GM12878 (cell line): ENCODE data around the gene SLC35F3. TPM values are rescaled to one million over a fixed set of nuclear protein-coding genes. Genes with fewer than 3 reads are reported as not detected.

ENCODE experiments used
- ATAC-seq: fragments of 200-7000 bp; cut with Tn5 transposase; 3 replicates; pipeline ENCODE4 v1.9.1; 2020; ENCODE audit warnings: mild to moderate bottlenecking, moderate library complexity
- BruUV-seq: library from RNA; stranded (reverse); fragments of 400-500 nt; replicated peaks from 2 replicates; lab custom pipeline; 2021; lab: Mats Ljungman, UMichigan
- CTCF ChIA-PET: fragments of 300-600 bp; sonication (Branson Sonifier 250); formaldehyde crosslinking; extraction: SDS; loops from one replicate; lab custom pipeline; 2021; ENCODE audit warnings: inconsistent platforms; lab: Yijun Ruan, JAX
- POLR2A ChIA-PET: fragments of 350-600 bp; formaldehyde crosslinking; extraction: SDS; loops from one replicate; lab custom pipeline; 2021; ENCODE audit warnings: inconsistent platforms; lab: Charles Lee
- RAD21 ChIA-PET: fragments of 300-600 bp; sonication (Branson Sonifier 250); formaldehyde crosslinking; loops from one replicate; lab custom pipeline; 2023; ENCODE audit warnings: antibody characterized with exemption; ENCODE audit not compliant: unreplicated experiment; lab: Charles Lee
- SMC1A ChIA-PET: fragments of 300-600 bp; sonication (Branson Sonifier 250); formaldehyde crosslinking; loops from one replicate; lab custom pipeline; 2023; ENCODE audit not compliant: unreplicated experiment, uncharacterized antibody; lab: Charles Lee
- DNase-seq: peaks from one replicate; pipeline ENCODE4 v3.0.0-alpha.2; 2011; ENCODE audit warnings: low read depth, low spot score
- FAIRE-seq: peaks from 3 replicates; lab custom pipeline; 2011; peaks lifted over from hg19 to GRCh38; lab: Jason Lieb, UNC
- H2AFZ ChIP-seq: 2 replicates; pipeline ENCODE4 v1.6.0; 2011; ENCODE audit warnings: low read depth, low read length, control low read depth; ENCODE audit not compliant: control insufficient read depth
- H3K27ac ChIP-seq: 2 replicates; pipeline ENCODE4 v1.5.1; 2011; ENCODE audit warnings: control low read depth; ENCODE audit not compliant: control insufficient read depth, insufficient read depth
- H3K27me3 ChIP-seq, 2 experiments: replicated peaks in 1 of 2; 2 replicates each; pipeline versions ENCODE4 v1.6.0 to v1.6.1; 2011; ENCODE audit warnings: low read length in 1 of 2; ENCODE audit not compliant: control insufficient read depth in 2 of 2, insufficient read depth in 2 of 2
- H3K36me3 ChIP-seq, 2 experiments: 2 replicates each; pipeline ENCODE4 v1.5.1; 2011; ENCODE audit warnings: low read length in 1 of 2; ENCODE audit not compliant: control insufficient read depth in 2 of 2, insufficient read depth in 2 of 2
- H3K4me1 ChIP-seq: 2 replicates; pipeline ENCODE4 v1.6.1; 2011; ENCODE audit warnings: mild to moderate bottlenecking, low read length, moderate library complexity, mixed read lengths; ENCODE audit not compliant: control insufficient read depth, insufficient read depth
- H3K4me2 ChIP-seq: 2 replicates; pipeline ENCODE4 v1.6.0; 2011; ENCODE audit warnings: control low read depth; ENCODE audit not compliant: control insufficient read depth, insufficient read depth
- H3K4me3 ChIP-seq: fragments of 200-600 bp; sonication (generic); 2 replicates; pipeline ENCODE4 v1.5.1; 2016
- H3K79me2 ChIP-seq: 2 replicates; pipeline ENCODE4 v1.6.0; 2011; ENCODE audit warnings: low read length; ENCODE audit not compliant: control insufficient read depth, insufficient read depth
- H3K9ac ChIP-seq: 2 replicates; pipeline ENCODE4 v1.8.0; 2011; ENCODE audit warnings: low read length, control low read depth, mixed read lengths; ENCODE audit not compliant: control insufficient read depth, insufficient read depth
- H3K9me3 ChIP-seq: replicated peaks from 3 replicates; pipeline ENCODE4 v1.5.1; 2011; ENCODE audit warnings: mild to moderate bottlenecking, low read length; ENCODE audit not compliant: control insufficient read depth, insufficient read depth
- H4K20me1 ChIP-seq: 2 replicates; pipeline ENCODE4 v1.6.0; 2011; ENCODE audit not compliant: control insufficient read depth, insufficient read depth
- HCFC1 ChIP-seq: fragments of 150-350 bp; IDR thresholded peaks from 2 replicates; pipeline ENCODE4 v1.6.1; 2014; ENCODE audit warnings: low read length
- ZNF24 ChIP-seq: fragments of 450-650 bp; IDR thresholded peaks from 2 replicates; pipeline ENCODE4 v1.6.1; 2017; ENCODE audit warnings: antibody characterized with exemption, mild to moderate bottlenecking
- ZNF274 ChIP-seq: IDR thresholded peaks from one replicate; pipeline ENCODE4 v1.8.0; 2011; ENCODE audit not compliant: insufficient read length, insufficient read depth
- WGBS: methylation state at CpG from one replicate; pipeline ENCODE4 v1.1.6; 2016; ENCODE audit warnings: low lambda C conversion rate; ENCODE audit not compliant: insufficient replicate concordance, insufficient coverage; ENCODE audit errors: missing lambda C conversion rate; 5-methylcytosine and 5-hydroxymethylcytosine counted together
- in situ Hi-C: fragments of 300-500 bp; cut with MboI; formaldehyde crosslinking; loops from 9 replicates; pipeline ENCODE4 v1.14.3; 2018; ENCODE audit warnings: mixed read lengths
- intact Hi-C: fragments of 100-400 bp; cut with micrococcal nuclease; formaldehyde crosslinking; loops from one replicate; pipeline ENCODE4 v1.14.2; 2022; ENCODE audit not compliant: unreplicated experiment
- polyA plus RNA-seq, 11 experiments: library from polyadenylated mRNA; depleted of rRNA in 4 of 11; unstranded in 6 of 11; stranded (reverse) in 5 of 11; fragments of >200 nt; fragmentation: Nextera tagmentation in 4 of 11; fragmentation: Illumina TruSeq in 1 of 11; extraction: Ambion mirVana in 4 of 11; extraction: Trizol in 1 of 11; gene quantifications; 1 replicate in 1 of 11; 2 replicates in 10 of 11; pipeline versions ENCODE4 v1.2.1 to v1.2.3, GENCODE V29; 2011 to 2016; ENCODE audit warnings: inconsistent platforms in 2 of 11, missing spikeins in 2 of 11, low read depth in 1 of 11
- total RNA-seq, 4 experiments: library from RNA; depleted of rRNA in 3 of 4; stranded (reverse); fragments of >200 nt in 3 of 4; fragmentation: Illumina TruSeq in 1 of 4; extraction: Trizol in 1 of 4; gene quantifications; 2 replicates each; pipeline versions ENCODE4 v1.2.1 to v1.2.3, GENCODE V29; 2013 to 2021
- TF ChIP-seq, protein P1 (sequence below): fragments of 150-350 bp; IDR thresholded peaks from 2 replicates; pipeline ENCODE4 v1.6.1; 2014; ENCODE audit warnings: mild to moderate bottlenecking, low read depth, low read length

SLC35F3 gene
- total and polyA plus RNA-seq, 10 of the 15 experiments (the other 5 are each of a cell fraction or from before 2014, with no cell fraction given): 1.0 to 8.6 (median 5.7) TPM

DNA sequence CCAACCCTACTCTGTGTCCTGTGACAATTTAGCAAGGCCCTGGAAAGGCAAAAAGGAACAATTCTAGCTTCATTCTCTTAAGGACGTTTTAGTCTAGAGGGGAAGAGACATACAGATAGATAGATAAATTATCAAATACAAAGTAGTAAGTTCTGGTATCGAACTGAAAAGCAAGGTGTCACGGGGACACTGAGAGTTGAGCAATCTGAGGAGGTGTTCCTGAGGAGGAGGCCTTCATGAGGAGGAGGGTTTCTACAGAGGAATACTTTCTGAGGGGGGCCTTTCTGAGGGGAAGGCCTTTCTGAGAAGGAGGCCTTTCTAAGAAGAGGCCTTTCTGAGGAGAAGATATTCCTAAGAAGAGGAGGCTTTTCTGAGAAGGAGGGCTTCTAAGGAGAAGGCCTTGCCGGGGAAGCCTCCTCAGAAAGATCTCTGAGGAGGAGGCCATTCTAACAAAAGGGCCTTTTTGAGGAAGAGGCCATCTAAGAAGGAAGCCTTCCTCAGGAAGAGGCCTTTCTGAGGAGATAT is 312.9 kb downstream of the SLC35F3 start:
- no peak overlapping the region for H3K9ac ChIP-seq
- TF ChIP-seq ZNF24 (no peak), ZNF274 (no peak), HCFC1 (no peak)
- TF ChIP-seq, protein P1, sequence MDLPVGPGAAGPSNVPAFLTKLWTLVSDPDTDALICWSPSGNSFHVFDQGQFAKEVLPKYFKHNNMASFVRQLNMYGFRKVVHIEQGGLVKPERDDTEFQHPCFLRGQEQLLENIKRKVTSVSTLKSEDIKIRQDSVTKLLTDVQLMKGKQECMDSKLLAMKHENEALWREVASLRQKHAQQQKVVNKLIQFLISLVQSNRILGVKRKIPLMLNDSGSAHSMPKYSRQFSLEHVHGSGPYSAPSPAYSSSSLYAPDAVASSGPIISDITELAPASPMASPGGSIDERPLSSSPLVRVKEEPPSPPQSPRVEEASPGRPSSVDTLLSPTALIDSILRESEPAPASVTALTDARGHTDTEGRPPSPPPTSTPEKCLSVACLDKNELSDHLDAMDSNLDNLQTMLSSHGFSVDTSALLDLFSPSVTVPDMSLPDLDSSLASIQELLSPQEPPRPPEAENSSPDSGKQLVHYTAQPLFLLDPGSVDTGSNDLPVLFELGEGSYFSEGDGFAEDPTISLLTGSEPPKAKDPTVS: no peak
- CTCF ChIA-PET: interaction anchor here (0.9 to 12.6 kb wide), 4 partner anchors 26 to 98 kb away, joined by 3 to 312 read pairs (median 4); no protein-coding TSS in a partner anchor
- peaks cover 34% of the 10 kb centered on the region for H3K4me1 ChIP-seq
- SMC1A ChIA-PET: interaction anchor here (1.0 to 9.0 kb wide), 6 partner anchors 9 to 92 kb away, joined by 3 to 128 read pairs (median 6); no protein-coding TSS in a partner anchor
- H3K4me3 ChIP-seq: no peak overlapping the region
- H3K36me3 ChIP-seq: no peaks in the 10 kb centered on the region
- H3K27me3 ChIP-seq: no peaks in the 10 kb centered on the region
- in situ Hi-C loops (loop anchor here (25.0 kb wide), 1 partner anchor 95 kb away; no protein-coding TSS in a partner anchor), intact Hi-C loops (loop anchor here (2.0 to 10.0 kb wide), 2 partner anchors 53 to 257 kb away; partner anchors contain the start of gene TARBP1)
- FAIRE-seq: no peak
- no peaks in the 10 kb centered on the region; the same call in none of the 2 replicates for H3K79me2 ChIP-seq
- no peak for ATAC-seq
- no peaks in the 10 kb centered on the region for H3K9me3 ChIP-seq
- H2AFZ ChIP-seq: no peak overlapping the region
- no peak overlapping the region for H3K27ac ChIP-seq
- DNase-seq: no peak
- POLR2A ChIA-PET: interaction anchor here (1.4 kb wide), 1 partner anchor 9 kb away, joined by 3 read pairs; no protein-coding TSS in a partner anchor
- WGBS: 37% methylated on average over 4 of the region's 4 CpGs
- RAD21 ChIA-PET: interaction anchor here (0.9 to 2.6 kb wide), 4 partner anchors 29 to 92 kb away, joined by 3 to 17 read pairs (median 4); no protein-coding TSS in a partner anchor
- H3K4me2 ChIP-seq: no peak overlapping the region
- H4K20me1 ChIP-seq: no peaks in the 10 kb centered on the region
- TSS peak; percentile 46 for BruUV-seq
